PC-9 (cell line): ENCODE data around the gene ESR2. TPM values are rescaled to one million over a fixed set of nuclear protein-coding genes. Genes with fewer than 3 reads are reported as not detected.

Experiments used
- BruUV-seq: library from RNA; stranded (reverse); fragments of 400-500 nt; replicated peaks from 2 replicates; lab custom pipeline; 2021; lab: Mats Ljungman, UMichigan
- CTCF ChIA-PET: fragments of 300-600 bp; sonication (Branson Sonifier 250); formaldehyde crosslinking; loops from one replicate; lab custom pipeline; 2022; ENCODE audit warnings: antibody characterized with exemption; lab: Charles Lee
- POLR2A ChIA-PET: fragments of 300-600 bp; sonication (Branson Sonifier 250); formaldehyde crosslinking; loops from one replicate; lab custom pipeline; 2022; ENCODE audit warnings: antibody characterized with exemption; ENCODE audit not compliant: unreplicated experiment; lab: Charles Lee
- DNase-seq, 2 experiments: peaks; one replicate each; pipeline versions ENCODE4 v3.0.0 to v3.0.0-alpha.2; 2015 to 2022; ENCODE audit warnings: mixed read lengths in 1 of 2
- H2AFZ ChIP-seq: fragments of 200-600 bp; sonication (generic); 2 replicates; pipeline ENCODE4 v1.8.1; 2017; ENCODE audit warnings: antibody characterized with exemption
- H3F3A ChIP-seq: fragments of 200-600 bp; sonication (generic); 2 replicates; pipeline ENCODE4 v1.8.1; 2017; ENCODE audit warnings: antibody characterized with exemption, mild to moderate bottlenecking, low read depth; ENCODE audit not compliant: insufficient read depth
- H3K27ac ChIP-seq: fragments of 200-600 bp; sonication (generic); 2 replicates; pipeline ENCODE4 v1.6.1; 2016; ENCODE audit warnings: mixed run types
- H3K27me3 ChIP-seq: fragments of 200-600 bp; sonication (generic); 2 replicates; pipeline ENCODE4 v1.6.1; 2016; ENCODE audit warnings: low read depth, mixed run types; ENCODE audit not compliant: insufficient read depth
- H3K36me3 ChIP-seq: fragments of 200-600 bp; sonication (generic); 2 replicates; pipeline ENCODE4 v1.6.1; 2016; ENCODE audit warnings: low read depth, mixed run types
- H3K4me1 ChIP-seq: fragments of 200-600 bp; sonication (generic); replicated peaks from 2 replicates; pipeline ENCODE4 v1.6.1; 2016; ENCODE audit warnings: mixed run types; ENCODE audit not compliant: insufficient read depth
- H3K4me2 ChIP-seq: fragments of 200-600 bp; sonication (generic); 2 replicates; pipeline ENCODE4 v1.6.1; 2017; ENCODE audit warnings: mixed run types
- H3K4me3 ChIP-seq: fragments of 200-600 bp; sonication (generic); 2 replicates; pipeline ENCODE4 v1.6.1; 2016; ENCODE audit warnings: mixed run types
- H3K79me2 ChIP-seq: fragments of 200-600 bp; sonication (generic); 2 replicates; pipeline ENCODE4 v1.6.1; 2017; ENCODE audit warnings: low read depth, mixed run types
- H3K9me2 ChIP-seq: fragments of 200-600 bp; sonication (generic); 2 replicates; pipeline ENCODE4 v1.8.1; 2017; ENCODE audit warnings: mild to moderate bottlenecking; ENCODE audit not compliant: insufficient read depth
- H3K9me3 ChIP-seq: fragments of 200-600 bp; sonication (generic); 2 replicates; pipeline ENCODE4 v1.8.1; 2016; ENCODE audit warnings: low read depth; ENCODE audit not compliant: insufficient read depth
- H4K20me1 ChIP-seq: fragments of 200-600 bp; sonication (generic); 2 replicates; pipeline ENCODE4 v1.8.1; 2017; ENCODE audit not compliant: insufficient read depth
- CTCF ChIP-seq: fragments of 200-600 bp; sonication (generic); conservative IDR thresholded peaks from 2 replicates; pipeline ENCODE4 v1.6.1; 2017; ENCODE audit warnings: mixed run types, antibody characterized with exemption, mild to moderate bottlenecking, moderate library complexity
- EZH2 ChIP-seq: fragments of 200-600 bp; sonication (generic); IDR thresholded peaks from 2 replicates; pipeline ENCODE4 v1.8.0; 2017; ENCODE audit warnings: antibody characterized with exemption, low read depth
- intact Hi-C: fragments of 100-400 bp; cut with micrococcal nuclease; formaldehyde crosslinking; loops from one replicate; pipeline ENCODE4 v1.10.0; 2022; ENCODE audit not compliant: unreplicated experiment
- total RNA-seq: library from RNA; stranded (reverse); gene quantifications from 2 replicates; pipeline ENCODE4 v1.2.3, GENCODE V29; 2021

Gene ESR2
- total RNA-seq, 1 experiment from 2014 or later = 0.20 TPM

DNA sequence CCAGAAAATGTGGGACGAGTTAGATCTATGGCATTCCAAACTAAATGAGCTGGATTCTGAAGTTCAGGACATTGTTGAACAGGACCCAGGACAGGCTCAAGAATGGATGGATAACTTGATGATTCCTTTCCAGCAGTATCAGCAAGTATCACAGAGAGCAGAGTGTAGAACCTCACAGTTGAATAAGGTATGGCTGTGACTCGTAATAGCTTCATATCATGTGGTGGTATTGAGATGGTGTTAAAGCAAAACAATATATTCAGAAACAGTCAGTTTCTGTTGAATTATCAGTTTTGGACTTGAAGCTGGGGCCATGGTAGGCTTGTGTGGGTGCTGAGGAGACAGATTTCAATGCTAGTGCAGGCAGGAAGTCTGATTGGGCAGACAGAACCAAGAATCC lies 213.7 kb downstream of the ESR2 start:
- no peaks in the 10 kb centered on the region for H3K9me2 ChIP-seq
- intact Hi-C loops = no loop called here
- H3K4me2 ChIP-seq = no peak overlapping the region
- no TSS peak for BruUV-seq
- ChIA-PET CTCF (interaction anchor here (0.6 kb wide), 1 partner anchor 973 kb away, joined by 3 read pairs; no protein-coding TSS in a partner anchor), POLR2A (no interaction called here)
- no peaks in the 10 kb centered on the region for H3K27me3 ChIP-seq
- H3K4me3 ChIP-seq = no peak overlapping the region
- H3K79me2 ChIP-seq = no peaks in the 10 kb centered on the region
- no peak overlapping the region for H2AFZ ChIP-seq
- no peaks in the 10 kb centered on the region for H3K9me3 ChIP-seq
- H3K27ac ChIP-seq = no peak overlapping the region
- H4K20me1 ChIP-seq = no peaks in the 10 kb centered on the region
- no peak for DNase-seq
- no peak for TF ChIP-seq EZH2
- no peak for TF ChIP-seq CTCF
- H3K4me1 ChIP-seq = peaks cover 6% of the 10 kb centered on the region
- H3K36me3 ChIP-seq = no peaks in the 10 kb centered on the region
- 0 out of 2 replicates have a peak, but pooled peaks cover under 1% of the 10 kb centered on the region for H3F3A ChIP-seq

- ChIA-PET POLR2A (interaction anchor here (0.6 kb wide), 1 partner anchor 1548 kb away, joined by 3 read pairs; no protein-coding TSS in a partner anchor), CTCF (interaction anchor here (0.7 kb wide), 1 partner anchor 14 kb away, joined by 9 read pairs; no protein-coding TSS in a partner anchor)
- Histone ChIP-seq H4K20me1 (no peaks in the 10 kb centered on the region), H3K4me1 (peaks cover 17% of the 10 kb centered on the region), H3K9me2 (no peaks in the 10 kb centered on the region), H3K36me3 (0 out of 2 replicates have a peak, but pooled peaks cover 4% of the 10 kb centered on the region), H3F3A (peaks cover 11% of the 10 kb centered on the region; the same call in 1 of the 2 replicates), H3K9me3 (no peaks in the 10 kb centered on the region), H3K27ac (peak overlapping the region; percentile 44), H2AFZ (no peak overlapping the region), H3K79me2 (no peaks in the 10 kb centered on the region), H3K4me2 (peak overlapping the region; percentile 31), H3K4me3 (no peak overlapping the region), H3K27me3 (no peaks in the 10 kb centered on the region)
- intact Hi-C loops = no loop called here
- no peak for DNase-seq
- no TSS peak for BruUV-seq
- TF ChIP-seq CTCF (no peak), EZH2 (no peak)
Measured at GRCh38 chr14:64075613-64076005, 218.6 kb downstream of the ESR2 start.

DNA sequence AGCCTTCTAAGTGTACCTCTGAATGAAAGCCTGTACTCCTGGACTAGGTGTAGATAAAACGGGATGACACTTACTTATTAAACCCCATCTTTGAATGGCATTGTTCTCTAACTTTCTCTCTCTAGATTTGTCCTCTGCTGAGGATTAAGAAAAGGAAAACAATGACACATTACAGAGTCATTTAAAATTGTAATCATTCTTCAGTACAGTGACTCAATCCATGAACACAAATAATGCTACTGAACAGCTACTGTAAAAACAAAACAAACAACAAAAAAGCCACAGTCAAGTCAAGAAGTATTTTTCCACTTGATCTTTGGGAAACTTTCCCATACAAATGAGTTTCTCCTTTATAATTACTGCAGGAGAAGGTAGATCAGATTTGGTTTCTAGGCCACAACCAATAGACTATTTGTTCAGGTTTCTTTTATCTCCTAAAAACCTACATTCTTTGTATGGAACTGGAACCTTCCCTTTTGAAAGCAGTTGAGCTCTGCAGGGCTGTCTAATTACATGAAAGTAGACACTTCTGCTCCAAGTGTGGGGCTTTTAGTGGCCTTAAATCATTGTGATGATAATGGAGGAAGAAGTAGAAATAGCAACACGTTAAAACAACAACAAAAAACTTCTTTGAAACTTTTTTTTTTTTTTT lies 219.1 kb downstream of the ESR2 start:
- no peak overlapping the region for H2AFZ ChIP-seq
- no peaks in the 10 kb centered on the region for H3K9me3 ChIP-seq
- peaks cover 11% of the 10 kb centered on the region; the same call in 1 of the 2 replicates for H3F3A ChIP-seq
- peaks cover 17% of the 10 kb centered on the region for H3K4me1 ChIP-seq
- TF ChIP-seq CTCF (no peak), EZH2 (no peak)
- ChIA-PET POLR2A (no interaction called here), CTCF (interaction anchor here (0.7 kb wide), 1 partner anchor 14 kb away, joined by 9 read pairs; no protein-coding TSS in a partner anchor)
- H3K36me3 ChIP-seq = 0 out of 2 replicates have a peak, but pooled peaks cover 4% of the 10 kb centered on the region
- no peaks in the 10 kb centered on the region for H3K27me3 ChIP-seq
- peak in 1 of 2 experiments; percentile 83 for DNase-seq
- H3K9me2 ChIP-seq = no peaks in the 10 kb centered on the region
- no peaks in the 10 kb centered on the region for H3K79me2 ChIP-seq
- peak overlapping the region; percentile 31 for H3K4me2 ChIP-seq
- intact Hi-C loops = no loop called here
- no TSS peak for BruUV-seq
- peak overlapping the region; percentile 44 for H3K27ac ChIP-seq
- no peak overlapping the region for H3K4me3 ChIP-seq
- H4K20me1 ChIP-seq = no peaks in the 10 kb centered on the region
